Endodermal cell (in vitro differentiated cells): Measurements from ENCODE around the gene RNPS1. TPM values are rescaled to one million over a fixed set of nuclear protein-coding genes. Genes with fewer than 3 reads are reported as not detected.

Experiments used
- DNase-seq: peaks from one replicate; pipeline ENCODE4 v3.0.0-alpha.2; 2017
- H3K27ac ChIP-seq: 2 replicates; pipeline ENCODE4 v1.5.1; 2013; ENCODE audit warnings: mild to moderate bottlenecking, low read depth, low read length, moderate library complexity
- H3K27me3 ChIP-seq: 2 replicates; pipeline ENCODE4 v1.6.1; 2013; ENCODE audit warnings: mild to moderate bottlenecking, low read length, moderate library complexity; ENCODE audit not compliant: insufficient read depth, control insufficient read depth, poor library complexity, severe bottlenecking
- H3K36me3 ChIP-seq: 2 replicates; pipeline ENCODE4 v1.7.0; 2013; ENCODE audit warnings: mild to moderate bottlenecking, low read length, moderate library complexity; ENCODE audit not compliant: control insufficient read depth, insufficient read depth
- H3K4me1 ChIP-seq: one replicate; pipeline ENCODE4 v1.7.0; 2013; ENCODE audit warnings: low read length; ENCODE audit not compliant: control insufficient read depth, insufficient read depth
- H3K4me3 ChIP-seq: 2 replicates; pipeline ENCODE4 v1.5.1; 2013; ENCODE audit warnings: mild to moderate bottlenecking, low read length, moderate library complexity
- H3K9ac ChIP-seq: 2 replicates; pipeline ENCODE4 v1.6.1; 2013; ENCODE audit warnings: mild to moderate bottlenecking, low read length, moderate library complexity; ENCODE audit not compliant: poor library complexity, severe bottlenecking; ENCODE audit errors: extremely low read depth
- H3K9me3 ChIP-seq: 2 replicates; pipeline ENCODE4 v1.6.1; 2013; ENCODE audit warnings: mild to moderate bottlenecking, low read length, moderate library complexity; ENCODE audit not compliant: control insufficient read depth
- H3K27ac Mint-ChIP-seq: 2 replicates; pipeline ENCODE4 v1.8.0; 2020; ENCODE audit warnings: mixed read lengths
- H3K27me3 Mint-ChIP-seq: 2 replicates; pipeline ENCODE4 v1.8.0; 2021; ENCODE audit warnings: mild to moderate bottlenecking, mixed read lengths; ENCODE audit not compliant: insufficient read depth
- H3K36me3 Mint-ChIP-seq: 2 replicates; pipeline ENCODE4 v1.8.0; 2020; ENCODE audit warnings: low read depth, mixed read lengths
- H3K4me1 Mint-ChIP-seq: 2 replicates; pipeline ENCODE4 v1.8.0; 2020; ENCODE audit warnings: mixed read lengths
- H3K4me3 Mint-ChIP-seq: 2 replicates; pipeline ENCODE4 v1.8.0; 2020; ENCODE audit warnings: mild to moderate bottlenecking, moderate library complexity, mixed read lengths
- H3K9me3 Mint-ChIP-seq: 2 replicates; pipeline ENCODE4 v1.8.0; 2020; ENCODE audit warnings: mild to moderate bottlenecking, mixed read lengths
- CTCF ChIP-seq: fragments of 200-600 bp; sonication (generic); conservative IDR thresholded peaks from 2 replicates; pipeline ENCODE4 v1.5.0; 2021; ENCODE audit warnings: antibody characterized with exemption, mild to moderate bottlenecking
- WGBS, 2 experiments: methylation state at CpG; one replicate each; pipeline versions ENCODE4 v1.1.5 to v1.1.7; 2013; ENCODE audit warnings: missing lambda C conversion rate in 2 of 2, mixed read lengths in 1 of 2; ENCODE audit not compliant: insufficient coverage in 1 of 2, insufficient read length in 1 of 2; 5-methylcytosine and 5-hydroxymethylcytosine counted together
- total RNA-seq, 2 donors: library from RNA; stranded (reverse); fragmentation: NEBNext Ultra II Directional in 1 of 2; extraction: Animal tissue kit (Norgen Biotek cat#: 25700) in 1 of 2; gene quantifications; 2 replicates in 1 of 2; 3 replicates in 1 of 2; pipeline ENCODE4 v1.2.1, GENCODE V29; 2021

The RNPS1 gene
- total RNA-seq, 2 donors from 2014 or later, result 273 to 289 TPM

GRCh38 chr16:2228161-2228824, 39.6 kb downstream of the RNPS1 start:
- H3K36me3 Mint-ChIP-seq, result peaks cover 18% of the 10 kb centered on the region
- Histone ChIP-seq H3K36me3 (peaks cover 29% of the 10 kb centered on the region), H3K9me3 (no peaks in the 10 kb centered on the region), H3K27me3 (no peaks in the 10 kb centered on the region), H3K4me1 (no peaks in the 10 kb centered on the region), H3K4me3 (no peak overlapping the region), H3K9ac (no peak overlapping the region), H3K27ac (no peak overlapping the region)
- no peak for DNase-seq
- no peak for TF ChIP-seq CTCF
- H3K27ac Mint-ChIP-seq, result no peak overlapping the region
- H3K4me1 Mint-ChIP-seq, result peaks cover 4% of the 10 kb centered on the region
- H3K9me3 Mint-ChIP-seq, result no peaks in the 10 kb centered on the region
- no peak overlapping the region for H3K4me3 Mint-ChIP-seq
- no peaks in the 10 kb centered on the region for H3K27me3 Mint-ChIP-seq
- 95 to 97% methylated on average over 15 to 25 of the region's 25 CpGs for WGBS, 2 experiments

GRCh38 chr16:2226918-2227317, 41.0 kb downstream of the RNPS1 start:
- DNase-seq, result no peak
- Mint-ChIP-seq H3K36me3 (peaks cover 17% of the 10 kb centered on the region), H3K4me3 (no peak overlapping the region), H3K27ac (no peak overlapping the region), H3K9me3 (no peaks in the 10 kb centered on the region), H3K4me1 (peaks cover 4% of the 10 kb centered on the region), H3K27me3 (no peaks in the 10 kb centered on the region)
- peaks cover 25% of the 10 kb centered on the region for H3K36me3 ChIP-seq
- TF ChIP-seq CTCF, result no peak
- H3K27me3 ChIP-seq, result no peaks in the 10 kb centered on the region
- WGBS, 2 experiments, result 97% methylated on average over 4 to 6 of the region's 6 CpGs
- no peaks in the 10 kb centered on the region for H3K9me3 ChIP-seq
- H3K4me3 ChIP-seq, result no peak overlapping the region
- no peak overlapping the region for H3K9ac ChIP-seq
- no peak overlapping the region for H3K27ac ChIP-seq
- no peaks in the 10 kb centered on the region for H3K4me1 ChIP-seq

- Mint-ChIP-seq H3K4me3 (no peak overlapping the region), H3K27ac (peak overlapping the region; percentile 87), H3K9me3 (no peaks in the 10 kb centered on the region), H3K36me3 (peaks cover 15% of the 10 kb centered on the region), H3K27me3 (no peaks in the 10 kb centered on the region), H3K4me1 (peaks cover 4% of the 10 kb centered on the region)
- H3K27ac ChIP-seq, result no peak overlapping the region
- 94 to 100% methylated on average over 2 to 9 of the region's 9 CpGs for WGBS, 2 experiments
- H3K27me3 ChIP-seq, result no peaks in the 10 kb centered on the region
- no peak overlapping the region for H3K4me3 ChIP-seq
- H3K36me3 ChIP-seq, result peaks cover 25% of the 10 kb centered on the region
- no peak for TF ChIP-seq CTCF
- no peaks in the 10 kb centered on the region for H3K9me3 ChIP-seq
- DNase-seq, result no peak
- H3K9ac ChIP-seq, result no peak overlapping the region
- H3K4me1 ChIP-seq, result no peaks in the 10 kb centered on the region
Measured at GRCh38 chr16:2226245-2226793, 41.6 kb downstream of the RNPS1 start.
